H1 (cell line): ENCODE results near the gene ZFPL1. TPM values are rescaled to one million over a fixed set of nuclear protein-coding genes. Genes with fewer than 3 reads are reported as not detected.

Source experiments
- CTCF ChIA-PET: fragments of 300-600 bp; sonication (Branson Sonifier 250); formaldehyde crosslinking; loops from one replicate; lab custom pipeline; 2021; ENCODE audit not compliant: partially characterized antibody; lab: Charles Lee
- POLR2A ChIA-PET: fragments of 300-600 bp; sonication (Branson Sonifier 250); formaldehyde crosslinking; loops from one replicate; lab custom pipeline; 2021; ENCODE audit warnings: inconsistent platforms; ENCODE audit not compliant: partially characterized antibody; lab: Charles Lee
- DNase-seq, 2 experiments: peaks; one replicate each; pipeline versions ENCODE4 v3.0.0 to v3.0.0-alpha.2; 2010 to 2022; ENCODE audit warnings: low spot score in 2 of 2, low read depth in 1 of 2, mixed read lengths in 1 of 2
- FAIRE-seq: peaks from 2 replicates; lab custom pipeline; 2011; peaks lifted over from hg19 to GRCh38; lab: Jason Lieb, UNC
- H2AFZ ChIP-seq: 2 replicates; pipeline ENCODE4 v1.8.1; 2012; ENCODE audit warnings: low read length, inconsistent platforms
- H2AK5ac ChIP-seq: 2 replicates; pipeline ENCODE4 v1.6.1; 2013; ENCODE audit warnings: low read depth, low read length
- H2BK120ac ChIP-seq: replicated peaks from 2 replicates; pipeline ENCODE3; 2013; ENCODE audit warnings: low read depth, low read length, inconsistent platforms
- H2BK12ac ChIP-seq: 2 replicates; pipeline ENCODE4 v1.6.1; 2013; ENCODE audit warnings: low read depth, low read length
- H2BK15ac ChIP-seq: 2 replicates; pipeline ENCODE4 v1.6.1; 2013; ENCODE audit warnings: low read length
- H2BK20ac ChIP-seq: 2 replicates; pipeline ENCODE4 v1.6.1; 2013; ENCODE audit warnings: low read length
- H2BK5ac ChIP-seq: 2 replicates; pipeline ENCODE4 v1.6.1; 2013; ENCODE audit warnings: low read depth, low read length
- H3K14ac ChIP-seq: 2 replicates; pipeline ENCODE4 v1.6.1; 2013; ENCODE audit warnings: inconsistent platforms; ENCODE audit not compliant: insufficient read length
- H3K18ac ChIP-seq: 2 replicates; pipeline ENCODE4 v1.6.1; 2013; ENCODE audit warnings: low read length; ENCODE audit errors: extremely low read depth
- H3K23ac ChIP-seq: 2 replicates; pipeline ENCODE4 v1.6.1; 2013; ENCODE audit warnings: inconsistent platforms; ENCODE audit not compliant: insufficient read length
- H3K23me2 ChIP-seq: 2 replicates; pipeline ENCODE4 v1.6.1; 2013; ENCODE audit warnings: low read depth, low read length
- H3K27ac ChIP-seq: 2 replicates; pipeline ENCODE4 v1.6.1; 2011; ENCODE audit warnings: low read depth, low read length, inconsistent platforms
- H3K27me3 ChIP-seq, 4 experiments: replicated peaks in 1 of 4; 1 replicate in 1 of 4; 2 replicates in 3 of 4; pipeline versions ENCODE4 v1.6.1 to v1.8.1; 2011 to 2013; ENCODE audit warnings: low read length in 3 of 4, mild to moderate bottlenecking in 3 of 4, inconsistent platforms in 2 of 4, mixed read lengths in 2 of 4, moderate library complexity in 1 of 4; ENCODE audit not compliant: control insufficient read depth in 3 of 4, insufficient read depth in 3 of 4; ENCODE audit errors: extremely low read depth in 1 of 4
- H3K36me3 ChIP-seq, 4 experiments: 2 replicates each; pipeline versions ENCODE4 v1.6.1 to v1.8.1; 2011 to 2013; ENCODE audit warnings: mild to moderate bottlenecking in 4 of 4, low read length in 3 of 4, moderate library complexity in 2 of 4, control low read depth in 1 of 4, inconsistent platforms in 1 of 4; ENCODE audit not compliant: insufficient read depth in 4 of 4, control insufficient read depth in 2 of 4
- H3K4ac ChIP-seq: replicated peaks from 2 replicates; pipeline ENCODE3; 2013; ENCODE audit warnings: low read length, low read depth, mixed read lengths, inconsistent platforms; ENCODE audit not compliant: insufficient read length
- H3K4me1 ChIP-seq, 4 experiments: replicated peaks in 1 of 4; 1 replicate in 1 of 4; 2 replicates in 3 of 4; pipeline versions ENCODE4 v1.6.1 to v1.8.1; 2011 to 2013; ENCODE audit warnings: low read length in 3 of 4, inconsistent platforms in 2 of 4, mixed read lengths in 1 of 4; ENCODE audit not compliant: insufficient read depth in 4 of 4, control insufficient read depth in 3 of 4
- H3K4me2 ChIP-seq, 2 experiments: 2 replicates each; pipeline versions ENCODE4 v1.6.1 to v1.8.1; 2011 to 2013; ENCODE audit warnings: low read depth in 2 of 2, low read length in 2 of 2, control low read depth in 1 of 2, inconsistent platforms in 1 of 2, mild to moderate bottlenecking in 1 of 2; ENCODE audit not compliant: insufficient read depth in 1 of 2
- H3K4me3 ChIP-seq, 4 experiments: fragments of 200-600, 300-600 bp in 1 of 4; sonication (generic), shearing (Covaris generic), sonication (Bioruptor Twin) in 1 of 4; 2 replicates each; pipeline versions ENCODE4 v1.5.1 to v1.8.1; 2011 to 2016; ENCODE audit warnings: low read length in 4 of 4, low read depth in 3 of 4, control low read depth in 2 of 4, inconsistent platforms in 2 of 4, mild to moderate bottlenecking in 2 of 4, mixed read lengths in 1 of 4, moderate library complexity in 1 of 4; ENCODE audit not compliant: insufficient read depth in 2 of 4; ENCODE audit errors: extremely low read depth in 1 of 4
- H3K56ac ChIP-seq: replicated peaks from 2 replicates; pipeline ENCODE3; 2013; ENCODE audit warnings: low read depth, mild to moderate bottlenecking, mixed read lengths, low read length, inconsistent platforms; ENCODE audit not compliant: insufficient read length
- H3K79me1 ChIP-seq: 2 replicates; pipeline ENCODE4 v1.6.1; 2013; ENCODE audit warnings: low read depth, low read length, control low read depth
- H3K79me2 ChIP-seq, 2 experiments: 2 replicates each; pipeline versions ENCODE4 v1.6.1 to v1.8.1; 2012 to 2013; ENCODE audit warnings: low read length in 2 of 2, mild to moderate bottlenecking in 2 of 2, inconsistent platforms in 1 of 2; ENCODE audit not compliant: insufficient read depth in 2 of 2, control insufficient read depth in 1 of 2
- H3K9ac ChIP-seq, 4 experiments: replicated peaks in 1 of 4; 1 replicate in 1 of 4; 2 replicates in 3 of 4; pipeline versions ENCODE4 v1.6.1 to v1.8.1; 2011 to 2013; ENCODE audit warnings: low read depth in 3 of 4, low read length in 3 of 4, control low read depth in 2 of 4, mild to moderate bottlenecking in 2 of 4, moderate library complexity in 2 of 4, inconsistent platforms in 1 of 4; ENCODE audit errors: extremely low read depth in 1 of 4
- H3K9me3 ChIP-seq, 2 experiments: 2 replicates each; pipeline versions ENCODE4 v1.6.1 to v1.8.1; 2012 to 2013; ENCODE audit warnings: mild to moderate bottlenecking in 2 of 2, moderate library complexity in 2 of 2, control low read depth in 1 of 2, inconsistent platforms in 1 of 2, low read depth in 1 of 2, low read length in 1 of 2, mixed read lengths in 1 of 2; ENCODE audit not compliant: insufficient read depth in 2 of 2
- H4K20me1 ChIP-seq, 2 experiments: replicated peaks in 1 of 2; 2 replicates each; pipeline versions ENCODE3 to v1.8.1; 2011 to 2013; ENCODE audit warnings: inconsistent platforms in 2 of 2, low read length in 2 of 2, mild to moderate bottlenecking in 1 of 2; ENCODE audit not compliant: insufficient read depth in 2 of 2, control insufficient read depth in 1 of 2
- H4K5ac ChIP-seq: 2 replicates; pipeline ENCODE4 v1.6.1; 2013; ENCODE audit warnings: low read length, low read depth, mixed read lengths, inconsistent platforms; ENCODE audit not compliant: insufficient read length
- H4K8ac ChIP-seq: 2 replicates; pipeline ENCODE4 v1.8.0; 2013; ENCODE audit warnings: mild to moderate bottlenecking, moderate library complexity, low read length, inconsistent platforms; ENCODE audit not compliant: insufficient read depth; ENCODE audit errors: extremely low read depth
- H4K91ac ChIP-seq: replicated peaks from 2 replicates; pipeline ENCODE3; 2013; ENCODE audit warnings: low read length, mixed read lengths, inconsistent platforms; ENCODE audit not compliant: insufficient read length
- EGR1 ChIP-seq: IDR thresholded peaks from 2 replicates; pipeline ENCODE4 v1.6.1; 2011; ENCODE audit warnings: low read depth, low read length, borderline replicate concordance
- SP1 ChIP-seq: IDR thresholded peaks from 2 replicates; pipeline ENCODE4 v1.6.1; 2011; ENCODE audit warnings: low read depth, low read length
- WGBS, 2 experiments: shearing (Covaris generic) in 1 of 2; methylation state at CpG; one replicate each; pipeline versions ENCODE4 v1.1.6 to v1.1.7; 2013 to 2015; ENCODE audit warnings: low lambda C conversion rate in 2 of 2, mixed read lengths in 2 of 2, inconsistent platforms in 1 of 2, low coverage in 1 of 2, missing lambda C conversion rate in 1 of 2; ENCODE audit not compliant: insufficient replicate concordance in 2 of 2, insufficient coverage in 1 of 2, insufficient read length in 1 of 2; ENCODE audit errors: extremely low coverage in 1 of 2, missing lambda C conversion rate in 1 of 2; 5-methylcytosine and 5-hydroxymethylcytosine counted together
- polyA plus RNA-seq, 7 experiments: library from polyadenylated mRNA; depleted of rRNA in 3 of 7; stranded (reverse) in 5 of 7; unstranded in 2 of 7; fragments of >200 nt in 5 of 7; fragments of 200-250 nt in 2 of 7; gene quantifications; 1 replicate in 5 of 7; 2 replicates in 1 of 7; 4 replicates in 1 of 7; pipeline versions ENCODE4 v1.2.1 to v1.2.3, GENCODE V29; 2011 to 2013; ENCODE audit warnings: missing spikeins in 2 of 7, mixed read lengths in 2 of 7
- total RNA-seq: library from RNA; stranded (reverse); fragmentation: NEBNext Ultra II Directional; extraction: Animal tissue kit (Norgen Biotek cat#: 25700); gene quantifications from 2 replicates; pipeline ENCODE4 v1.2.1, GENCODE V29; 2021
- TF ChIP-seq, protein P1 (sequence below): IDR thresholded peaks from 2 replicates; pipeline ENCODE4 v1.6.1; 2012; ENCODE audit warnings: inconsistent platforms

Gene ZFPL1
- total and polyA plus RNA-seq, 2 of the 8 experiments (the other 6 are each of a cell fraction or from before 2014, with no cell fraction given), result 21.5 to 76.8 TPM

DNA sequence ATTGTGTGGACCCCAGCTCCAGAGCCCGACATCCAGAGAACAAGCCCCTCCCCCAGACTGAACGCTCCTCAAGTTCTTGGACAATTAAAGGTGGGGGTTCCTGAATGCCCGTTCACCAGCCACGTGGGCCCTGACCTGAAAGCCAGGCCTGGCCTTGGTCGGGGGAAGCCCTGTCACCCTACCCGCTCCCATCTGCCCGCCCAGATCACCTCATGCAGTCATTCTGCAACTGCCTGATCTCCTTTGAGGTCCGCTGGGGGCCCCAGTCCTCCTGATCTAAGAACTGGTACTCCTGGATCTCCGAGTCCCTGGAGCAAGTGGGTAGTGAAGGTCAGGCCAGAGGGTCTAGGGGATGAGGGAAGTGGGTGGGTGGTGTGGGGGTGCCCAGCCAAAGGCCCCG is 16.6 kb upstream of the ZFPL1 start:
- peak overlapping the region; percentile 69; the same call in 1 of the 2 replicates for H2BK5ac ChIP-seq
- peak overlapping the region; percentile 90; the same call in 1 of the 2 replicates for H2BK12ac ChIP-seq
- no peak overlapping the region for H2BK20ac ChIP-seq
- H3K79me1 ChIP-seq, result no peaks in the 10 kb centered on the region
- no peak overlapping the region for H3K14ac ChIP-seq
- H4K91ac ChIP-seq, result peak overlapping the region; percentile 63
- CTCF ChIA-PET, result interaction anchor here (2.0 to 3.1 kb wide), 2 partner anchors 10 kb away, joined by 6 to 21 read pairs; no protein-coding TSS in a partner anchor
- TF ChIP-seq EGR1 (no peak), SP1 (no peak)
- TF ChIP-seq, protein P1, sequence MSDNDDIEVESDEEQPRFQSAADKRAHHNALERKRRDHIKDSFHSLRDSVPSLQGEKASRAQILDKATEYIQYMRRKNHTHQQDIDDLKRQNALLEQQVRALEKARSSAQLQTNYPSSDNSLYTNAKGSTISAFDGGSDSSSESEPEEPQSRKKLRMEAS, result peak; percentile 8; the same call in 1 of the 2 replicates
- TF ChIP-seq, all 59 proteins: peak for 1
- Histone ChIP-seq H3K23ac (no peak overlapping the region), H3K27me3 (no peaks in the 10 kb centered on the region), H2AFZ (no peak overlapping the region; the same call in 1 of the 2 replicates), H3K4me2 (peak overlapping the region; percentile 31 to 55; a peak in 3 of 4 replicates), H3K9ac (0 out of 7 replicates have a peak overlapping the region, but pooled peaks of 1 of the 4 experiments have one; percentile 1), H2AK5ac (no peak overlapping the region), H3K56ac (no peak overlapping the region), H4K8ac (0 out of 2 replicates have a peak overlapping the region, but pooled peaks have one; percentile 81), H3K18ac (peak overlapping the region; percentile 87), H3K9me3 (no peaks in the 10 kb centered on the region), H3K27ac (peak overlapping the region; percentile 71; the same call in 1 of the 2 replicates), H4K5ac (no peak overlapping the region), H4K20me1 (no peaks in the 10 kb centered on the region), H2BK120ac (no peak overlapping the region), H3K79me2 (no peaks in the 10 kb centered on the region), H3K4me3 (peak overlapping the region in 1 of 4 experiments; percentile 34; a peak in 1 of 8 replicates), H3K23me2 (no peaks in the 10 kb centered on the region), H3K4ac (peak overlapping the region; percentile 76), H3K4me1 (peaks cover 5 to 23% (median 17%) of the 10 kb centered on the region in 4 experiments), H2BK15ac (peak overlapping the region; percentile 61; the same call in 1 of the 2 replicates), H3K36me3 (no peaks in the 10 kb centered on the region)
- FAIRE-seq, result no peak
- 86% methylated on average over 8 of the region's 10 CpGs; no CpG with 5 or more reads in 1 of the 2 experiments for WGBS, 2 experiments
- POLR2A ChIA-PET, result interaction anchor here (1.0 to 21.6 kb wide), 3 partner anchors 9 to 25 kb away, joined by 4 to 230 read pairs (median 21); partner anchors contain the start of gene VPS51
- no peak for DNase-seq
